ENCODE measurements around the gene CES2.
"Not testable (repeated sequence)": the region's sequence is repeated elsewhere in the genome, so short reads cannot be mapped to it uniquely, and the experiment has no call there.

The CES2 gene

DNA sequence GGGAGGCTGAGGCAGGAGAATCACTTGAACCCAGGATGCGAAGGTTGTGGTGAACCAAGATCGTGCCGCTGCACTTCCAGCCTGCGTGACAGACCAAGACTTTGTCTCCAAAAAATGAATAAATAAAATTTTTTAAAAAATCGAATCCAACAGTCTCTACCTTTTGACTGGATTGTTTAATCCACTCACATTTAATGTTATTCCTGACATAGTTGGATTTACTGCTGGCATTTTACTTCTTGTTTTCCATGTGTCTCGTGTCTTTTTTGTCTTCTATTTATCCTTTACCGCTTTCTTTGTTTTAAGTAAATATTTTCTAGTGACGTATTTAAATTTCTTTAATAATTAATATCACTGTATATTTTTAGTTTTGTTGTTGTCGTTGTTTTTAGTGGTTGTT is 47.7 kb downstream of the CES2 start:
- DNase-seq (ENCODE audit: low spot score), result no peak

DNA sequence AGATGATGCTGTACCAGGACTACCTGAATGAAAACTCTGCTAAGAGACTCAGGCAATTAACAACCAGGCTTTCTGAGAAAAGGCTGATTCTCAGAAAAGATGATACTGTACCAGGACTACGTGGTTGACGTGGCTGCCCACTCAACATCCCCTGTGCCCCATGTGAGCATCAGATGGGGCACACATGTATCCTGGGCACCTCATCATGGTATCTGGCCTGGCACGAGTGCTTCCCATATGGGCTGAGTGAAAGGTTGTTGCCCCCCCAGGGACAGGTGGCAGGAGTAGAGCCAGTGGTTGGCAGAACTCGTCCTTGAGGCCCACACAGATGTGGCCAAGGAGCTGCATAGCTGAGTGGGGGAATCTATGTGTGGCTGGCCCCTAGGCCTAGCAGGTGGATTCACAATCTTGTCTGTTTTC is 49.6 kb downstream of the CES2 start:
- DNase-seq (ENCODE audit: low spot score), result no peak

DNA sequence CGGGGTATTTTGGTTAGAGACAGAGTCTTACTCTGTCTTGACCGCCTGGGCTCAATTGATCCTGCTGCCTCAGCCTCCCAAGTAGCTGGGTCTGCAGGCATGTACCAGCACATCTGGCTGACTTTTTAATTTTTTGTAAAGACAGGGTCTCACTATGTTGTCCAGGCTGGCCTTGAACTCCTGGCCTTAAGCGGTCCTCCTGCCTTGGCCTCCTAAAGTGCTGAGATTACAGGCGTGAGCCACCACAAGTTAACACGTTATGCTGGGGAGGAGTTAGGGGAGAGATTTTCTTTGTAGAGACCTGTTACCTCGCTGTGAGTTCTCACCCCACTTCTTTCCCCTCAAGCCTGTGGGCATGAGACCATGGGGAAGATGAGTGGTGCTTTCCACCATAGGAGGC is 51.2 kb downstream of the CES2 start:
- DNase-seq (ENCODE audit: low spot score), result no peak

DNA sequence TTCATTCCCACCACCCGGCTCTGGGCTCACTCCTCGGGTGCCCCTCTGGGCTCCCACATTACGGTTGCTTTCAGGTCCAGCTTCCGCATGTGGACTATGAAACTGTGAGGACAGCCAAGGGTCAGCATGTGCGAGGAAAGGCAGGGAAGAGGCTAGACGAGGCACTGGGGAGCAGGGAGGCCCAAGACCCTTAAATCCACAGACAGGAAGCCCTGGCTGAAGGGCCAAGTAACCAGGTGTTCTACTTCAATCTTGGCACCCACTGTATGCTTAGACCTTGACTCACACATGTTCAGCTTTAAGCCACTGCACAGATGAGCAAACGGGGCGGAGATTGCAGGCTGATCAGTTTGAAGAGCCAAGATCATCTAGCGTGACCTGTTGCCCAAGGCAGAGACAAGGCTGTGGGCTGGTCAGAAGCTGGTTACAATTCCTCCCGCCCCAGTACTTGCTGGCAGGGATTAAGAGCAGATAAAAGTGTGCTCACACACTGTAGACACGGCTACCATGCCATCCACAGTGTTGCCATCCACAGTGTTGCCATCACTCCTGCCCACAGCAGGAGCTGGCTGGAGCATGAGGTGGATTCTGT is 53.0 kb downstream of the CES2 start, which contains the start of gene CES4A:
Gene CES4A, plus strand, starts transcription at position 393 of the 592 bp plus-strand sequence. Its CDS starts 184 bp downstream, at position 577.
- no peak for DNase-seq (ENCODE audit: low spot score)

DNA sequence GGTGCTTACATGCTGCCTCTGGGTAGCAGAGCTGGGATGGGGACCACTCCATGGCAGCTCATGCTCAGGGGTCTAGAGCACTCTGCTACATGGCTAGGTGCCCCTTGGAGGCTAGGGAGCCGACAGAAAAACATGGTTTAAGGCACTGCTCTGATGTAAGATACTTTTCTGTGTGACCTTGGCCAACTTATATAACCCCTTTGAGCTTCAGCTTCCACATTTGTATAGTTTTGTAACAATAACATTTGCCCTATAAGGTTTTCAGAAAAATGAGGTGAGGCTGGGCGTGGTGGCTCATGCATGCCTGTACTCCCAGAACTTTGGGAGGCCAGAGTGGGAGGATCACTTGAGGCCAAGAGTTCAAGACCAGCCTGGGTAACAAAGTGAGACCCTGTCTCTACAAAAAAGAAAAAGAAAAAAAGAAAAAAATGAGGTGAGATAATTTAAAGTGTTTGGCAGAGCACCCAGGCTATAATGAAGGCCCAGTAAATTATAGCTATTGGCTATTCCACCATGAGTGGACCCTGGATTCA is 56.3 kb downstream of the CES2 start:
- no peak for DNase-seq (ENCODE audit: low spot score)

DNA sequence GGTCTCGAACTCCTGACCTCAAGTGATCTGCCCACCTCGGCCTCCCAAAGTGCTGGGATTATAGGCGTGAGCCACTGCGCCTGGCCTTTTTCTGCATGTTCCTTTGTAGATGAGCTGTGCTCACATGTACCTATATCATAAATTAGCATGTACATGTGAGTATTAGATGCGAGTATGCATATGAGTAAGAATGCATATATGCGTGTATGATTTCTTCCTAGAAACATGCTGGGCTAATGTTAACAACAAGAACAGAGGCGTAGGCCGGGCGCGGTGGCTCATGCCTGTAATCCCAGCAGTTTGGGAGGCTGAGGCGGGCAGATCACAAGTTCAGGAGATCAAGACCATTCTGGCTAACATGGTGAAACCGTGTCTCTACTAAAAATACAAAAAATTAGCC is 58.2 kb downstream of the CES2 start:
- DNase-seq (ENCODE audit: low spot score), result not testable (repeated sequence)
